Breast epithelium (tissue), 3 donors: ENCODE measurements around the gene MCM5.

Source experiments
- POLR2A ChIP-seq: fragments of 450-650 bp; IDR thresholded peaks from one replicate; pipeline ENCODE4 v1.6.1; 2016; ENCODE audit warnings: antibody characterized with exemption, mild to moderate bottlenecking, moderate library complexity
- TF ChIP-seq, protein P1 (sequence below), 3 donors: fragments of 450-650 bp; IDR thresholded peaks; one replicate each; pipeline ENCODE4 v1.5.1; 2016 to 2017; ENCODE audit warnings: antibody characterized with exemption in 3 of 3, mild to moderate bottlenecking in 3 of 3, moderate library complexity in 3 of 3

DNA sequence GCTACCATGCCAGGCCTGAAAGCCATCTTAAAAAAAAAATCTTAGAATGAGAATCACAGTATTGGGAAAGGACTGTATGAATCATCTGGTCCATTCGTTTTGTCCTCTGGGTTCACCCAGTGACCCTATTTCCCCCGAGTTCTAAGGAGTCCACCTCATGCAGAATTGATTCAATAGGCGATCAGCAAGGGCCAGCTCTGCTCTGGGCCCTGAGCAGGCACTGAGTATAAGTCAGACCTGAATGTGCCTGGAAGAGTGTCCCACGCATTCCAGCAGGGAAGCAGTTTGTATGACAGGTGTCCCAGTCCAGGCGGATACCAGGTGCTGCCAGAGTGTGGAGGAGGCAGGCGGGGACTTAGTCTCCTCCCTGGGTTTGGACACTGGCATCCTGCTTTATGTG, 19.9 kb upstream of the MCM5 start:
- TF ChIP-seq, protein P1, sequence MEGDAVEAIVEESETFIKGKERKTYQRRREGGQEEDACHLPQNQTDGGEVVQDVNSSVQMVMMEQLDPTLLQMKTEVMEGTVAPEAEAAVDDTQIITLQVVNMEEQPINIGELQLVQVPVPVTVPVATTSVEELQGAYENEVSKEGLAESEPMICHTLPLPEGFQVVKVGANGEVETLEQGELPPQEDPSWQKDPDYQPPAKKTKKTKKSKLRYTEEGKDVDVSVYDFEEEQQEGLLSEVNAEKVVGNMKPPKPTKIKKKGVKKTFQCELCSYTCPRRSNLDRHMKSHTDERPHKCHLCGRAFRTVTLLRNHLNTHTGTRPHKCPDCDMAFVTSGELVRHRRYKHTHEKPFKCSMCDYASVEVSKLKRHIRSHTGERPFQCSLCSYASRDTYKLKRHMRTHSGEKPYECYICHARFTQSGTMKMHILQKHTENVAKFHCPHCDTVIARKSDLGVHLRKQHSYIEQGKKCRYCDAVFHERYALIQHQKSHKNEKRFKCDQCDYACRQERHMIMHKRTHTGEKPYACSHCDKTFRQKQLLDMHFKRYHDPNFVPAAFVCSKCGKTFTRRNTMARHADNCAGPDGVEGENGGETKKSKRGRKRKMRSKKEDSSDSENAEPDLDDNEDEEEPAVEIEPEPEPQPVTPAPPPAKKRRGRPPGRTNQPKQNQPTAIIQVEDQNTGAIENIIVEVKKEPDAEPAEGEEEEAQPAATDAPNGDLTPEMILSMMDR (IDR thresholded peaks at IDR 0.05) = no peak
- TF ChIP-seq POLR2A = no peak
